Epidermal melanocyte (primary cell): ENCODE measurements around the gene C4orf51.
"Not testable (repeated sequence)": the region's sequence is repeated elsewhere in the genome, so short reads cannot be mapped to it uniquely, and the experiment has no call there.

Experiments
- DNase-seq: peaks from one replicate; pipeline ENCODE4 v3.0.0; 2011; ENCODE audit warnings: low spot score; ENCODE audit not compliant: insufficient read length

The C4orf51 gene

DNA sequence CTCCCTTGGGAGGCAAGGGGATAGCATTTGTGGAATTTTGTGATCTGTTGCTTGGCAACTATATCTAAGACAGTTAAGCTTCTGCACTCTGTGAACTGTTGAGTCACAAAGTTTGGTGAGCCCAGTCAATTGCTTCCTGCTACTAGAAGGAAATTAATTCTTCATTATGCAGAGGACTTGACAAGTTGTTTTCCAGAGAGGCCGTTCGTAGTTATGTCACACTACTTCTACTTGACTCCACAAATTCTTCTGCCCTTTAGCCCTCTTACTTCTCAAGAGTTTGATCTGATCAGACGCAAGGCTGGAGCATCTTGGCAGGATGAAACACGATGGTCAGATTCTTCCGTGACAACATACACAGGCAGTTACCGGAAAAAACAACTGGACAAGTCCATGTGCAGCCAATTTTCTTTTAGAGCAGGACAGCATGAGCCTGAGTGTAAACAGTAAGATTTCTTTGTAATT lies at the start of gene C4orf51:
TSS of gene C4orf51 (plus strand) at position 156 of the 465 bp plus-strand sequence. CDS start at position 214, 58 bp downstream.
- no peak for DNase-seq

GRCh38 chr4:145635117-145635516 lies 44.8 kb upstream of the C4orf51 start:
- DNase-seq: no peak

GRCh38 chr4:145635630-145636029 lies 44.3 kb upstream of the C4orf51 start:
- DNase-seq: no peak

- no peak for DNase-seq
Observed at GRCh38 chr4:145639186-145639698, 40.7 kb upstream of the C4orf51 start.

- DNase-seq: not testable (repeated sequence)
Observed at GRCh38 chr4:145640236-145640635, 39.7 kb upstream of the C4orf51 start.

DNA sequence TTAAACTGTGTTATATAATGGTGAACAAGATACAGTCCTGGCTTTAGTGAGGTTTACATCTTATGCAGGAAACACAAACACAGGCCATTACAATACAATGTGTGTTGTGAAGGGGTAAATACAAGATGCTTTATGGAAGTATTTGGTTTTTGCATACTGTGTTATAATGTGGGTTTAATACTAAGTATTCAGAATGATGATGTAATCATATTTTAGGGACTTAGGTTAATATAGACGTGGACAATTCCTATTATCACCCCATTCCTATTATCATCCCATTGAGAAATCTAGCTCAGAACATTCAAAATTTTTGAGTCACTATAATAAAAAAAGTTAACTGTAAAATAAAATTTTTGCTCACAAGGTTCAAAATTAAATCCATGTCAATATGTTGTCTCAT lies 36.7 kb upstream of the C4orf51 start:
- DNase-seq: no peak

- DNase-seq: no peak
Observed at GRCh38 chr4:145644699-145645098, 35.2 kb upstream of the C4orf51 start.

- DNase-seq: no peak
Observed at GRCh38 chr4:145656156-145656555, 23.8 kb upstream of the C4orf51 start.

GRCh38 chr4:145660064-145660463 lies 19.9 kb upstream of the C4orf51 start:
- DNase-seq: no peak

DNA sequence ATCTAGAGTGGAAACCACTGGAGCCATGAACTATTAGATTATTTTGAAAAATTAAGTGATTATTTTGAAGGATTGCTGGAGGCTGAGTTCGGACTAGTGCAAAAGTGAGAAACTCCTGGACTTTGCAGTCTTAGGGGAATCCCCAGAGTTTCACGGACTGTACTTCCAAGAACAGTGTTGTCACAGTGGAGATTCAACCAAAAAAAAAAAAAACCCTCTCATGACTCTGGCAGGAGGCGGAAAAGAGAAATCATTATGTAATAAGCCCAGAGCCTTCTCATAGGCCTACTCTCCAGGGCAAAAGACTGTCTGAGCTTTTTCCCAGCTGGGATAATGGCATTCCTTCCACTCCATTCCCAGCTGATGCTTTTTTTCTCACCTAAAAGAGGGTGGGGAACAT lies 16.8 kb upstream of the C4orf51 start:
- DNase-seq: no peak

GRCh38 chr4:145665773-145666172 lies 14.2 kb upstream of the C4orf51 start:
- DNase-seq: no peak

- no peak for DNase-seq
Observed at GRCh38 chr4:145670422-145670821, 9.5 kb upstream of the C4orf51 start.

GRCh38 chr4:145679520-145679919 lies 426 bp upstream of the C4orf51 start:
- no peak for DNase-seq

- no peak for DNase-seq
Observed at GRCh38 chr4:145680902-145681301, 956 bp downstream of the C4orf51 start.

GRCh38 chr4:145681518-145681917 lies 1.6 kb downstream of the C4orf51 start:
- no peak for DNase-seq

- DNase-seq: no peak
Observed at GRCh38 chr4:145681956-145682355, 2.0 kb downstream of the C4orf51 start.

- no peak for DNase-seq
Observed at GRCh38 chr4:145686991-145687390, 7.0 kb downstream of the C4orf51 start.

DNA sequence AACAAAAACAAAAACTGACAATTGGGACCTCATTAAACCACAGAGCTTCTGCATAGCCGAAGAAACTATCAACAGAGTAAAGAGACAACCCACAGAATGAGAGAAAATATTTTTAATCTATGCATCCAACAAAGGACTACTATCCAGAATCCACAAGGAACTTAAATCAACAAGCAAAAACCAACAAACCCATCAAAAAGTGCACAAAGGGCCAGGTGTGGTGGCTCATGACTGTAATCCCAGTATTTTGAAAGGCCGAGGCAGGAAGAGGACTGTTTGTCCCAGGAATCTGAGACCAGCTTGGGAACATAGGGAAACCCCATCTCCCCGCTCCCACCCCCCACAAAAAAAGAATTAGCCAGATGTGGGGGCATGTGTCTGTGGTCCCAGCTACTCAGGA lies 10.7 kb downstream of the C4orf51 start:
- no peak for DNase-seq

GRCh38 chr4:145691416-145691815 lies 11.5 kb downstream of the C4orf51 start:
- not testable (repeated sequence) for DNase-seq

DNA sequence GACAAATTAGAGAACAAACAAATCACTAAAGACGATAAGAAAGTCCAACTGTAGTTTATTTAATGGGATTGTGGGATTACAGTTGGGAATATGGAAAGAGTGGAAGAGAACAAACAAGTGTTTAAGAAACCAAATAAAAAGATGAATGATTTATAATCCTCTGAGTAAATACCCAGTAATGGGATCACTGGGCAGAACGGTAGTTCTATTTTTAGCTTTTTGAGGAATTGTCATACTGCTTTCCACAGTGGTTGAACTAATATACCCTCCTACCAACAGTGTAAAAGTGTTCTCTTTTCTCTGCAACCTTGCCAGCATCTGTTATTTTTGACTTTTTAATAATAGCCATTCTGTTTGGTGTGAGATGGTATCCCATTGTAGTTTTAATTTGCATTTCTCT lies 15.0 kb downstream of the C4orf51 start:
- DNase-seq: no peak

DNA sequence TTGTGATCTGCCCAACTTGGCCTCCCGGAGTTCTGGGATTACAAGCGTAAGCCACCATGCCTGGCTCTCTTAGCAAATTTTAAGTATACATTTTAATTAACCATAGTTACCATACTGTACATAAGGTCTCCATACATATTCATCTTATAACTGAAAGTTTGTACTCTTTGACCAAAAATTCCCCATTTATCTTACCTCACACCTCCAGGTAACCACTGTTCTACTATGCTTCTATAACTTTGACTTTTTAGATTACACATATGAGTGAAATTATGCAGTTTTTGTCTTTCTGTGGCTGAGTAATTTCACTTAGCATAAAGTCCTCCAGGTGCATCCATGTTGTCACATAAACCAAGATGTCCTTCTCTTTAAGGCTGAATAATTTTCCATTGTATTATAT lies 17.4 kb downstream of the C4orf51 start:
- DNase-seq: no peak

GRCh38 chr4:145698507-145698906 lies 18.6 kb downstream of the C4orf51 start:
- DNase-seq: no peak

GRCh38 chr4:145703850-145704497 lies 24.0 kb downstream of the C4orf51 start:
- DNase-seq: no peak
